Left ventricle myocardium inferior (tissue), 1 donor: ENCODE results near the gene SERHL2. TPM values are rescaled to one million over a fixed set of nuclear protein-coding genes. Genes with fewer than 3 reads are reported as not detected.
"Not testable (repeated sequence)": the region's sequence is repeated elsewhere in the genome, so short reads cannot be mapped to it uniquely, and the experiment has no call there.

Experiments
- DNase-seq: peaks from one replicate; pipeline ENCODE4 v3.0.0-alpha.2; 2020
- H3K27ac ChIP-seq: fragments of 200-600 bp; replicated peaks from 2 replicates; pipeline ENCODE4 v1.8.0; 2021
- H3K27me3 ChIP-seq: fragments of 200-600 bp; 2 replicates; pipeline ENCODE4 v1.8.0; 2021; ENCODE audit warnings: low read depth
- H3K36me3 ChIP-seq: fragments of 200-600 bp; 2 replicates; pipeline ENCODE4 v1.8.0; 2021
- H3K4me1 ChIP-seq: fragments of 200-600 bp; 2 replicates; pipeline ENCODE4 v1.8.0; 2021
- H3K4me3 ChIP-seq: fragments of 200-600 bp; 2 replicates; pipeline ENCODE4 v1.8.0; 2021; ENCODE audit warnings: mild to moderate bottlenecking, moderate library complexity
- H3K9me3 ChIP-seq: fragments of 200-600 bp; replicated peaks from 2 replicates; pipeline ENCODE4 v1.8.0; 2021
- CTCF ChIP-seq: fragments of 200-600 bp; IDR thresholded peaks from 2 replicates; pipeline ENCODE4 v1.8.0; 2021; ENCODE audit warnings: antibody characterized with exemption, mild to moderate bottlenecking, borderline replicate concordance
- intact Hi-C: fragments of 100-400 bp; cut with micrococcal nuclease; formaldehyde crosslinking; loops from one replicate; pipeline ENCODE4 v1.11.0; 2022
- total RNA-seq: library from RNA; stranded (reverse); fragmentation: NEBNext Ultra II Directional; extraction: Animal tissue kit (Norgen Biotek cat#: 25700); gene quantifications from one replicate; pipeline ENCODE4 v1.2.1, GENCODE V29; 2021
- donor health status: DM: no; HTN: yes; CAD: no; lungs with severe emphysema.

The SERHL2 gene
- total RNA-seq, 1 donor from 2014 or later, result 3.5 TPM

GRCh38 chr22:42528591-42529307, 25.0 kb upstream of the SERHL2 start:
- intact Hi-C loops, result no loop called here
- Histone ChIP-seq H3K36me3 (no peaks in the 10 kb centered on the region), H3K9me3 (no peaks in the 10 kb centered on the region), H3K4me1 (no peaks in the 10 kb centered on the region), H3K27ac (no peak overlapping the region), H3K27me3 (no peaks in the 10 kb centered on the region), H3K4me3 (no peak overlapping the region)
- DNase-seq, result no peak
- TF ChIP-seq CTCF, result no peak

- H3K27me3 ChIP-seq, H3K4me1 ChIP-seq, H3K9me3 ChIP-seq, H3K36me3 ChIP-seq, DNase-seq, intact Hi-C loops, H3K27ac ChIP-seq, H3K4me3 ChIP-seq: not testable (repeated sequence)
Measured at GRCh38 chr22:42529435-42529834, 24.3 kb upstream of the SERHL2 start.

GRCh38 chr22:42531401-42532084, 22.2 kb upstream of the SERHL2 start:
- H3K4me3 ChIP-seq, intact Hi-C loops, H3K36me3 ChIP-seq: not testable (repeated sequence)

GRCh38 chr22:42533638-42533977, 20.1 kb upstream of the SERHL2 start:
- no peak for DNase-seq
- no peaks in the 10 kb centered on the region for H3K27me3 ChIP-seq
- no peak overlapping the region for H3K27ac ChIP-seq
- no peaks in the 10 kb centered on the region for H3K9me3 ChIP-seq
- H3K4me3 ChIP-seq, result no peak overlapping the region
- no peaks in the 10 kb centered on the region for H3K36me3 ChIP-seq
- no peak for TF ChIP-seq CTCF
- intact Hi-C loops, result no loop called here
- H3K4me1 ChIP-seq, result no peaks in the 10 kb centered on the region

More at GRCh38 chr22:42531401-42532084, 22.2 kb upstream of the SERHL2 start:
- not testable (repeated sequence) for H3K27me3 ChIP-seq, H3K4me1 ChIP-seq, H3K9me3 ChIP-seq, H3K27ac ChIP-seq, DNase-seq

GRCh38 chr22:42535082-42535731, 18.5 kb upstream of the SERHL2 start:
- H3K4me1 ChIP-seq, DNase-seq, H3K9me3 ChIP-seq, intact Hi-C loops, H3K27ac ChIP-seq, H3K27me3 ChIP-seq, H3K36me3 ChIP-seq, H3K4me3 ChIP-seq: not testable (repeated sequence)

- H3K27me3 ChIP-seq, result no peaks in the 10 kb centered on the region
- no peak overlapping the region for H3K27ac ChIP-seq
- intact Hi-C loops, result no loop called here
- H3K4me3 ChIP-seq, result no peak overlapping the region
- TF ChIP-seq CTCF, result no peak
- H3K4me1 ChIP-seq, result no peaks in the 10 kb centered on the region
- no peaks in the 10 kb centered on the region for H3K9me3 ChIP-seq
- H3K36me3 ChIP-seq, result no peaks in the 10 kb centered on the region
- DNase-seq, result no peak
Measured at GRCh38 chr22:42536166-42536565, 17.6 kb upstream of the SERHL2 start.

- H3K4me1 ChIP-seq, H3K36me3 ChIP-seq, H3K4me3 ChIP-seq, H3K9me3 ChIP-seq, intact Hi-C loops, H3K27ac ChIP-seq, DNase-seq, H3K27me3 ChIP-seq: not testable (repeated sequence)
Measured at GRCh38 chr22:42536634-42537033, 17.1 kb upstream of the SERHL2 start.

- H3K36me3 ChIP-seq, H3K9me3 ChIP-seq, H3K4me1 ChIP-seq, H3K4me3 ChIP-seq, intact Hi-C loops, DNase-seq, H3K27me3 ChIP-seq: not testable (repeated sequence)
- H3K27ac ChIP-seq, result peak overlapping the region; percentile 37
Measured at GRCh38 chr22:42537199-42537831, 16.4 kb upstream of the SERHL2 start.

GRCh38 chr22:42539236-42539771, 14.5 kb upstream of the SERHL2 start:
- H3K4me3 ChIP-seq, H3K36me3 ChIP-seq, H3K4me1 ChIP-seq, DNase-seq, H3K27me3 ChIP-seq, H3K9me3 ChIP-seq, intact Hi-C loops: not testable (repeated sequence)
- peak overlapping the region; percentile 33 for H3K27ac ChIP-seq
